GM12878 (cell line): ENCODE measurements around the gene USP10. TPM values are rescaled to one million over a fixed set of nuclear protein-coding genes. Genes with fewer than 3 reads are reported as not detected.

Source experiments
- ATAC-seq: fragments of 200-7000 bp; cut with Tn5 transposase; 3 replicates; pipeline ENCODE4 v1.9.1; 2020; ENCODE audit warnings: mild to moderate bottlenecking, moderate library complexity
- BruUV-seq: library from RNA; stranded (reverse); fragments of 400-500 nt; replicated peaks from 2 replicates; lab custom pipeline; 2021; lab: Mats Ljungman, UMichigan
- CTCF ChIA-PET: fragments of 300-600 bp; sonication (Branson Sonifier 250); formaldehyde crosslinking; extraction: SDS; loops from one replicate; lab custom pipeline; 2021; ENCODE audit warnings: inconsistent platforms; lab: Yijun Ruan, JAX
- POLR2A ChIA-PET: fragments of 350-600 bp; formaldehyde crosslinking; extraction: SDS; loops from one replicate; lab custom pipeline; 2021; ENCODE audit warnings: inconsistent platforms; lab: Charles Lee
- RAD21 ChIA-PET: fragments of 300-600 bp; sonication (Branson Sonifier 250); formaldehyde crosslinking; loops from one replicate; lab custom pipeline; 2023; ENCODE audit warnings: antibody characterized with exemption; ENCODE audit not compliant: unreplicated experiment; lab: Charles Lee
- SMC1A ChIA-PET: fragments of 300-600 bp; sonication (Branson Sonifier 250); formaldehyde crosslinking; loops from one replicate; lab custom pipeline; 2023; ENCODE audit not compliant: unreplicated experiment, uncharacterized antibody; lab: Charles Lee
- DNase-seq: peaks from one replicate; pipeline ENCODE4 v3.0.0-alpha.2; 2011; ENCODE audit warnings: low read depth, low spot score
- FAIRE-seq: peaks from 3 replicates; lab custom pipeline; 2011; peaks lifted over from hg19 to GRCh38; lab: Jason Lieb, UNC
- H2AFZ ChIP-seq: 2 replicates; pipeline ENCODE4 v1.6.0; 2011; ENCODE audit warnings: low read depth, low read length, control low read depth; ENCODE audit not compliant: control insufficient read depth
- H3K27ac ChIP-seq: 2 replicates; pipeline ENCODE4 v1.5.1; 2011; ENCODE audit warnings: control low read depth; ENCODE audit not compliant: control insufficient read depth, insufficient read depth
- H3K27me3 ChIP-seq, 2 experiments: replicated peaks in 1 of 2; 2 replicates each; pipeline versions ENCODE4 v1.6.0 to v1.6.1; 2011; ENCODE audit warnings: low read length in 1 of 2; ENCODE audit not compliant: control insufficient read depth in 2 of 2, insufficient read depth in 2 of 2
- H3K36me3 ChIP-seq, 2 experiments: 2 replicates each; pipeline ENCODE4 v1.5.1; 2011; ENCODE audit warnings: low read length in 1 of 2; ENCODE audit not compliant: control insufficient read depth in 2 of 2, insufficient read depth in 2 of 2
- H3K4me1 ChIP-seq: 2 replicates; pipeline ENCODE4 v1.6.1; 2011; ENCODE audit warnings: mild to moderate bottlenecking, low read length, moderate library complexity, mixed read lengths; ENCODE audit not compliant: control insufficient read depth, insufficient read depth
- H3K4me2 ChIP-seq: 2 replicates; pipeline ENCODE4 v1.6.0; 2011; ENCODE audit warnings: control low read depth; ENCODE audit not compliant: control insufficient read depth, insufficient read depth
- H3K4me3 ChIP-seq: fragments of 200-600 bp; sonication (generic); 2 replicates; pipeline ENCODE4 v1.5.1; 2016
- H3K79me2 ChIP-seq: 2 replicates; pipeline ENCODE4 v1.6.0; 2011; ENCODE audit warnings: low read length; ENCODE audit not compliant: control insufficient read depth, insufficient read depth
- H3K9ac ChIP-seq: 2 replicates; pipeline ENCODE4 v1.8.0; 2011; ENCODE audit warnings: low read length, control low read depth, mixed read lengths; ENCODE audit not compliant: control insufficient read depth, insufficient read depth
- H3K9me3 ChIP-seq: replicated peaks from 3 replicates; pipeline ENCODE4 v1.5.1; 2011; ENCODE audit warnings: mild to moderate bottlenecking, low read length; ENCODE audit not compliant: control insufficient read depth, insufficient read depth
- H4K20me1 ChIP-seq: 2 replicates; pipeline ENCODE4 v1.6.0; 2011; ENCODE audit not compliant: control insufficient read depth, insufficient read depth
- BCL11A ChIP-seq: IDR thresholded peaks from 2 replicates; pipeline ENCODE4 v1.6.1; 2011; ENCODE audit warnings: low read depth, low read length
- BHLHE40 ChIP-seq, 2 experiments: fragments of 450-650 bp in 1 of 2; IDR thresholded peaks; 2 replicates each; pipeline ENCODE4 v1.6.1; 2011 to 2017; ENCODE audit warnings: low read depth in 2 of 2, borderline replicate concordance in 1 of 2, improper control_type of control experiment in 1 of 2, low read length in 1 of 2, mild to moderate bottlenecking in 1 of 2
- CEBPZ ChIP-seq: fragments of 150-350 bp; IDR thresholded peaks from 2 replicates; pipeline ENCODE4 v1.6.1; 2016; ENCODE audit warnings: low read depth, low read length
- CREB1 ChIP-seq: IDR thresholded peaks from 2 replicates; pipeline ENCODE4 v1.6.1; 2012; ENCODE audit warnings: low read depth, mild to moderate bottlenecking, inconsistent platforms
- EZH2 ChIP-seq: IDR thresholded peaks from 2 replicates; pipeline ENCODE4 v1.6.1; 2012; ENCODE audit warnings: low read depth, mild to moderate bottlenecking, control low read depth, inconsistent platforms, low read length, borderline replicate concordance; ENCODE audit not compliant: control insufficient read depth
- FOS ChIP-seq: IDR thresholded peaks from 3 replicates; pipeline ENCODE4 v1.6.1; 2011; ENCODE audit warnings: borderline replicate concordance; ENCODE audit not compliant: insufficient read length; ENCODE audit errors: extremely low read depth
- FOXM1 ChIP-seq: IDR thresholded peaks from 2 replicates; pipeline ENCODE4 v1.6.1; 2012; ENCODE audit warnings: low read depth, mild to moderate bottlenecking, inconsistent platforms, low read length, moderate library complexity
- NR2C1 ChIP-seq: fragments of 450-650 bp; IDR thresholded peaks from 2 replicates; pipeline ENCODE4 v1.6.1; 2017; ENCODE audit warnings: antibody characterized with exemption, mild to moderate bottlenecking, moderate library complexity
- SMAD1 ChIP-seq: fragments of 450-650 bp; IDR thresholded peaks from 2 replicates; pipeline ENCODE4 v1.6.1; 2018; ENCODE audit warnings: mild to moderate bottlenecking, low read depth; ENCODE audit not compliant: partially characterized antibody
- SREBF1 ChIP-seq: IDR thresholded peaks from 2 replicates; pipeline ENCODE4 v1.6.1; 2012; ENCODE audit warnings: mild to moderate bottlenecking, low read length
- USF2 ChIP-seq: IDR thresholded peaks from 2 replicates; pipeline ENCODE4 v1.6.1; 2011; ENCODE audit warnings: low read depth, low read length, improper control_type of control experiment, borderline replicate concordance
- ZNF207 ChIP-seq: fragments of 450-650 bp; IDR thresholded peaks from 2 replicates; pipeline ENCODE4 v1.6.1; 2014; ENCODE audit warnings: antibody characterized with exemption, mild to moderate bottlenecking, borderline replicate concordance
- ZNF24 ChIP-seq: fragments of 450-650 bp; IDR thresholded peaks from 2 replicates; pipeline ENCODE4 v1.6.1; 2017; ENCODE audit warnings: antibody characterized with exemption, mild to moderate bottlenecking
- ZNF687 ChIP-seq: fragments of 450-650 bp; IDR thresholded peaks from 2 replicates; pipeline ENCODE4 v1.6.1; 2017; ENCODE audit warnings: mild to moderate bottlenecking, moderate library complexity
- WGBS: methylation state at CpG from one replicate; pipeline ENCODE4 v1.1.6; 2016; ENCODE audit warnings: low lambda C conversion rate; ENCODE audit not compliant: insufficient replicate concordance, insufficient coverage; ENCODE audit errors: missing lambda C conversion rate; 5-methylcytosine and 5-hydroxymethylcytosine counted together
- in situ Hi-C: fragments of 300-500 bp; cut with MboI; formaldehyde crosslinking; loops from 9 replicates; pipeline ENCODE4 v1.14.3; 2018; ENCODE audit warnings: mixed read lengths
- intact Hi-C: fragments of 100-400 bp; cut with micrococcal nuclease; formaldehyde crosslinking; loops from one replicate; pipeline ENCODE4 v1.14.2; 2022; ENCODE audit not compliant: unreplicated experiment
- polyA plus RNA-seq, 11 experiments: library from polyadenylated mRNA; depleted of rRNA in 4 of 11; unstranded in 6 of 11; stranded (reverse) in 5 of 11; fragments of >200 nt; fragmentation: Nextera tagmentation in 4 of 11; fragmentation: Illumina TruSeq in 1 of 11; extraction: Ambion mirVana in 4 of 11; extraction: Trizol in 1 of 11; gene quantifications; 1 replicate in 1 of 11; 2 replicates in 10 of 11; pipeline versions ENCODE4 v1.2.1 to v1.2.3, GENCODE V29; 2011 to 2016; ENCODE audit warnings: inconsistent platforms in 2 of 11, missing spikeins in 2 of 11, low read depth in 1 of 11
- total RNA-seq, 4 experiments: library from RNA; depleted of rRNA in 3 of 4; stranded (reverse); fragments of >200 nt in 3 of 4; fragmentation: Illumina TruSeq in 1 of 4; extraction: Trizol in 1 of 4; gene quantifications; 2 replicates each; pipeline versions ENCODE4 v1.2.1 to v1.2.3, GENCODE V29; 2013 to 2021
- TF ChIP-seq, protein P1 (sequence below): fragments of 450-650 bp; IDR thresholded peaks from 2 replicates; pipeline ENCODE4 v1.6.1; 2016; ENCODE audit warnings: mild to moderate bottlenecking

Gene USP10
- total and polyA plus RNA-seq, 10 of the 15 experiments (the other 5 are each of a cell fraction or from before 2014, with no cell fraction given): 46.1 to 160 (median 105) TPM

GRCh38 chr16:84769416-84769815, 69.6 kb downstream of the USP10 start:
- ChIA-PET RAD21 (interaction anchor here (1.6 kb wide), 1 partner anchor 201 kb away, joined by 4 read pairs; no protein-coding TSS in a partner anchor), POLR2A (no interaction called here), CTCF (interaction anchor here (1.2 to 4.8 kb wide), 3 partner anchors 10 to 202 kb away, joined by 3 to 16 read pairs (median 4); no protein-coding TSS in a partner anchor), SMC1A (interaction anchor here (0.9 to 1.9 kb wide), 3 partner anchors 11 to 18 kb away, joined by 3 to 6 read pairs (median 5); no protein-coding TSS in a partner anchor)
- FAIRE-seq (no peak), DNase-seq (no peak), ATAC-seq (no peak)
- in situ Hi-C loops (no loop called here), intact Hi-C loops (no loop called here)
- Histone ChIP-seq H3K4me1 (no peaks in the 10 kb centered on the region), H3K36me3 (peaks cover 25 to 42% of the 10 kb centered on the region in 2 experiments), H3K9me3 (no peaks in the 10 kb centered on the region), H3K27me3 (no peaks in the 10 kb centered on the region), H3K4me3 (no peak overlapping the region), H3K4me2 (no peak overlapping the region), H3K27ac (no peak overlapping the region), H3K9ac (no peak overlapping the region), H4K20me1 (no peaks in the 10 kb centered on the region), H3K79me2 (no peaks in the 10 kb centered on the region), H2AFZ (no peak overlapping the region)
- no TSS peak for BruUV-seq
- WGBS: 98% methylated on average over 3 of the region's 3 CpGs
- TF ChIP-seq SMAD1 (no peak), ZNF24 (no peak), BCL11A (no peak), USF2 (no peak), FOXM1 (no peak), BHLHE40 (IDR thresholded peaks at IDR 0.05; ENCODE audit: borderline replicate concordance in 1 of 2, low read depth in 2 of 2, low read length in 1 of 2) (no peak), NR2C1 (no peak), ZNF687 (no peak), EZH2 (no peak), SREBF1 (no peak), FOS (no peak), CEBPZ (no peak), ZNF207 (no peak), CREB1 (no peak)
- TF ChIP-seq, protein P1, sequence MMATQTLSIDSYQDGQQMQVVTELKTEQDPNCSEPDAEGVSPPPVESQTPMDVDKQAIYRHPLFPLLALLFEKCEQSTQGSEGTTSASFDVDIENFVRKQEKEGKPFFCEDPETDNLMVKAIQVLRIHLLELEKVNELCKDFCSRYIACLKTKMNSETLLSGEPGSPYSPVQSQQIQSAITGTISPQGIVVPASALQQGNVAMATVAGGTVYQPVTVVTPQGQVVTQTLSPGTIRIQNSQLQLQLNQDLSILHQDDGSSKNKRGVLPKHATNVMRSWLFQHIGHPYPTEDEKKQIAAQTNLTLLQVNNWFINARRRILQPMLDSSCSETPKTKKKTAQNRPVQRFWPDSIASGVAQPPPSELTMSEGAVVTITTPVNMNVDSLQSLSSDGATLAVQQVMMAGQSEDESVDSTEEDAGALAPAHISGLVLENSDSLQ: no peak
